SK-N-SH (cell line): ENCODE data around the gene OSBPL2.

Experiments
- CTCF ChIP-seq: fragments of 200-600 bp; sonication (generic); IDR thresholded peaks from 2 replicates; pipeline ENCODE4 v1.6.1; 2017; ENCODE audit warnings: antibody characterized with exemption, mild to moderate bottlenecking, moderate library complexity
- EP300 ChIP-seq, 2 experiments: IDR thresholded peaks; 2 replicates each; pipeline versions ENCODE4 v1.4.0 to v1.6.1; 2012; ENCODE audit warnings: borderline replicate concordance in 1 of 2, low read depth in 1 of 2, low read length in 1 of 2
- FOSL2 ChIP-seq: IDR thresholded peaks from 2 replicates; pipeline ENCODE4 v1.4.0; 2012; ENCODE audit warnings: low read depth, mild to moderate bottlenecking, moderate library complexity, borderline replicate concordance
- GABPA ChIP-seq: IDR thresholded peaks from 2 replicates; pipeline ENCODE4 v1.4.0; 2012; ENCODE audit warnings: low read depth, mild to moderate bottlenecking
- NRF1 ChIP-seq: IDR thresholded peaks from 2 replicates; pipeline ENCODE4 v1.6.1; 2012; ENCODE audit warnings: low read depth, mild to moderate bottlenecking, low read length
- POLR2AphosphoS5 ChIP-seq: IDR thresholded peaks from 2 replicates; pipeline ENCODE4 v1.6.1; 2012; ENCODE audit warnings: low read depth, low read length

GRCh38 chr20:62208795-62209755, 29.2 kb upstream of the OSBPL2 start:
- TF ChIP-seq EP300 (IDR thresholded peaks at IDR 0.05; ENCODE audit: borderline replicate concordance in 1 of 2, low read depth in 1 of 2, low read length in 1 of 2): no peak
- no peak for TF ChIP-seq FOSL2
- no peak for TF ChIP-seq CTCF
- TF ChIP-seq POLR2AphosphoS5: no peak
- no peak for TF ChIP-seq NRF1
- TF ChIP-seq GABPA: no peak
